Measurements from ENCODE around the gene CFDP1.
"Not testable (repeated sequence)": the region's sequence is repeated elsewhere in the genome, so short reads cannot be mapped to it uniquely, and the experiment has no call there.

CFDP1 gene

GRCh38 chr16:75293173-75293572 is 140.1 kb downstream of the CFDP1 start:
- DNase-seq (ENCODE audit: low read depth): no peak

- no peak for DNase-seq (ENCODE audit: low read depth)
These were observed 140.6 kb downstream of the CFDP1 start for GRCh38 chr16:75292691-75293090.

DNA sequence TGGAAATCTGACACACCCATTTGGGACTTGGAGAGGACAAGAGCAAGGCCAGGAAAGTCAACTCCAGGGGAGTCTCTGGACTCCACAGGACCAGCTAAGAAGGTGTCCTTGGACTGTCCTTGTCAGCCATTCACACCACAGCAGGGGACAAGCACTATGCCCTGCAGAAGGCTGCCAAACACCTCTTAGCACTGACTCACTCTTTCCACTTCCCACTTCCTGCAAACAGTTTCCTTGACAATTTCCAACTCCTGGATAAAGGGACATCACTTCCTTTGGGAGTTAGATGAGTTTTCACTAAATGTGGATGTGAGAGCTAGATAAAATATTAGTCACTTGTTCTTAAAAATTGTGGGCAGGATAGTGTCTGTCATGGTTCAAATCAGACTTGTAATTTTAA is 144.1 kb downstream of the CFDP1 start:
- DNase-seq (ENCODE audit: low read depth): no peak

GRCh38 chr16:75288596-75289120 is 144.6 kb downstream of the CFDP1 start:
- DNase-seq (ENCODE audit: low read depth): no peak

- no peak for DNase-seq (ENCODE audit: low read depth)
These were observed 145.1 kb downstream of the CFDP1 start for GRCh38 chr16:75288181-75288580.

GRCh38 chr16:75287708-75288107 is 145.6 kb downstream of the CFDP1 start:
- DNase-seq (ENCODE audit: low read depth): no peak

GRCh38 chr16:75286389-75286788 is 146.9 kb downstream of the CFDP1 start:
- no peak for DNase-seq (ENCODE audit: low read depth)

DNA sequence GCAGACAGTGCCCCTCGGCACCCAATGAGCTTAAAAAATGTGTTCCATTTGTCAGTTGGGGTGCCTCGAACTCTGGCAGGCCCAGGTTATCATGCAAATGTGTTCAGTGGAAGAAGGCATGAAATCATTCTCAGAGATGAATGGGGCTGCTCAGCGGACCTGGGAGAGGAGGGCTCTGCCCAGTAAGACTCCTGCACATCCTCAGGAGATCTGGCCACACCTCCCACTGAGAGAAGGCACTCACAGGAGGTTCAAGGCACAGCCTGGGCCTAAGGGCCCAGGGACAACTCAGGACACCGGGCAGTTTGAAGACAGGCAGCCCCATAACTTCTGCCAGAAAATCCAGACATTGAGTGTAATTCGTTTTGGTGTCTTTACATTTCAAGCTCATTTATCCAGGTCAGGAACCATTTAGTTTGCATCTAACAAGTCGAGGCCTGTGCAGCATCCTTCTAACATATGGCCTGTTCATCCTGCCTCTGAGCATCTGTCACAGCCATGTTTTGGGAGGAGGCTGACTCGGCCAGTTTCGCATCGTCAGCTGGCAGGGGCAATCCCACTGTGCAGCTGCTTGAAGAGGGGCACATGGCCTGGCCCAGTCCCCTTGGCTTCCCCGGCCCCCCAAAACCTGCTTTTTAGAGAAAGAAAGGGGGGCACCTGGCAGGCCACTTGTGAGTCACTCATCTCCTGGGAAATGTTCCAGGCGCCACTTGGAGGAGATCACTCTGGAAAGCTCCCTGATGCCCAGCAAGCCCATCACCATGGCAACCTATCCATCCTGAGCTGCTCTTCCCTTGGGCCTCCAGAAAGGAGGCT is 150.6 kb downstream of the CFDP1 start:
- DNase-seq (ENCODE audit: low read depth): no peak

DNA sequence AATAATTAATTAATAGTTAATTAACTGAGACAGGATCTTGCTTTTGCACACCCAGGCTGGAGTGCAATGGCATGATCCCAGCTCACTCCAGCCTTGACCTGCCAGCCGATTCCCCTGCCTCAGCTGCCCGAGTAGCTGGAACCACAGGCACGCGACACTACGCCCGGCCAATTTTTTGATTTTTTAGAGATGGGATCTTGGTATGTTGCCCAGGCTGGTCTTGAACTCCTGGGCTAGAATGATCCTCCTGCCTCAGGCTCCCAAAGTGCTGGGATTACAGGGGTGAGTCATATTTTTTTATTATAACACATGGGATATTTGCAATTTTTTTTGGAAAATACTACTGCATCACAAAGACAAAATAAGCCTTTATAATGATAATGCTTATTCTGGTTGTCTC is 151.5 kb downstream of the CFDP1 start:
- no peak for DNase-seq (ENCODE audit: low read depth)

DNA sequence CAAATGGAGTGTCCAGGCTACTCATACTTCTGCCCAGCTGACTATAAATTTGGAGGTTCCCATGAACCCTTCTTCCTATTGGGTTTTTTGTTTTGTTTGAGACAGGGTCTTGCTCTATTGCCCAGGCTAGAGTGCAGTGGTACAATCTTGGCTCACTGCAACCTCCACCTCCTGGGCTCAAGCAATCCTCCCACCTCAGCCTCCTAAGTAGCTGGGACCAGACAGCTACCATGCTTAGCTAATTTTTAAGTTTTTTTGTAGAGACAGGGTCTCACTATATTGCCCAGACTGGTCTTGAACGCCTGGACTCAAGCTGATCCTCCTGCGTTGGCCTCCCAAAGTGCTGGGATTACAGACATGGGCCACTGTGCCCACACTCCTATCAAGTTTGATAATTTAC is 152.3 kb downstream of the CFDP1 start:
- DNase-seq (ENCODE audit: low read depth): not testable (repeated sequence)

DNA sequence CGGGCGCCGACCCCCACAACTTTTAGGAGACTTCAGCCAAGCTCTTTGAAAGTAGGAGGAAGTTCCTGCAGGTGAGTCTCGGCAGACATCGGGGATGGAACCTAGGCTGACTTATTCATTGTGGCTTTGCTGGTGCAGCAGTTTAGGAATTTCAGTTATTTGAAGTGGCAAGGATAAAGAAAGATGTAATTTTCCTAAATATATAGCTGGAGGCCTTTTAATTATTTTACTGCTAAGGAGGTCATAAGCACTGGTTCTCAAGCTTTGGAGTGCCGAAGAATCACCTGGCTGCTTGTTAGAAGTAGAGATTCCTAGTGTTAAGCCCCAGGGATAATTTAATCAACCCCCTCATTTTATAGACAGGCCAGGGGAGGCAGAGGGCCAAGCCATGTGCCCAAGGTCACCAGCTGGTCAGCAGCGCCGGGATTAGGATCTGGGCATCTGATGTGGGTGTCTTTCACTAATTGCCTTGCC is 152.9 kb downstream of the CFDP1 start:
- DNase-seq (ENCODE audit: low read depth): no peak

DNA sequence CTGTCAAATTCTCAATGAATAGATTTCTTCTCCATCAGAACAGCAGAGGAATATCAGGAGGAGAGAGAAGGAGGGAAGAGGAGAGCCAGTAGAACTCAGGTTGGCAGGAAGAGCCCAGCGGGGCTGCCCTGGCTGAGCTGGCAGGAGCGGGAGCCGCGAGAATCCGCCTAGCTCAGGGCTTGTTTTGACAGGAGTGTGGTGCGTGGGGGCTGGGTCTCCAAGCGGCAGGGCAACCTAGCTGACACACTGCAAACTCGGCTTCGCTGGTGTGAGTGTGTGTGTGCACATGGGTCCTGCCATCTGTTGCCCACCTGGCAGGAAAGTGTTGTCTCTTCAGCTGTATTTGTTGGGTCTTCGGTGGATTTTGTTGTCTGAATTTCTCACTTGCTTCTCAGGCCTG is 154.0 kb downstream of the CFDP1 start:
- no peak for DNase-seq (ENCODE audit: low read depth)

DNA sequence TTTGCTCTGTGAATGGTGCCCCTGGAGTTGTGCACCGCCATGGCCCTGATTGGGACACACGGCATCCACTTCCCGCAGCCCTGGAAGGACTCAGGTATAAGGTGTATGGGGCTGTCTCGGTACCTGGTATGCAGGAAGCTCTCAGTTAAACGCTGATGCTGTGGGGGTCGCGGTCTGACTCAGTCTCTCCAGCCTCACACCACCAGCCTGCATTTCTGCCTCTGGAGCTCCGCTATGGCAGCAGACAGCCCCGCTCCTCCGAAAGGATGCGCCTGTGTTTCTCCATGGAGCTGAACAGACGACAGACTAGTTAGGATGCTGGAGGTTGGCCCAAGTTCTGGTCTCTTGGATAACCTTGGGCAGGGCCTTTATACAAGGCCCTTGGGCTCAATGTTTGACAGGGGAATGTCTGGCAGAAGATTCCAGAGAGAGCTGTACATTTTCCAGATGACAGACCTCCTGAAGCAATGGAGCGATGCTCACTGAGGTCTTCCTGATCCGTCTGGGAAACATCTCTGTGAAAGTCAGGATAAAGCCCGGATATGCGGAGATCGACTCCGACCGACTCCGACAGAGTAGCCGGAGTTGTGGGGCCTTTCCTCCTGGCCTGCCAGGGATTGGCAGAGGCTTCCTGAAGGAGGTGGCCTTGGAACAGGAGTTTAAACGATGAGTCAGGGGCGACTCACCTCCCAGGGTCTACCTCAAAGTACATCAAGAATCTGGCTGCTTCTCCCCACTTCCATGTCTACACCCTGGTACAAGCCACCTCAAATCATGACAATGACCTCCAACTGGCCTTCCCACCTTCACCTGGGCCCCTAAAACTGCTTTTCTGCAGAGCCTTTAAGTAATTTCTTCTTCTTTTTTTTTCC is 160.0 kb downstream of the CFDP1 start:
- DNase-seq (ENCODE audit: low read depth): no peak

DNA sequence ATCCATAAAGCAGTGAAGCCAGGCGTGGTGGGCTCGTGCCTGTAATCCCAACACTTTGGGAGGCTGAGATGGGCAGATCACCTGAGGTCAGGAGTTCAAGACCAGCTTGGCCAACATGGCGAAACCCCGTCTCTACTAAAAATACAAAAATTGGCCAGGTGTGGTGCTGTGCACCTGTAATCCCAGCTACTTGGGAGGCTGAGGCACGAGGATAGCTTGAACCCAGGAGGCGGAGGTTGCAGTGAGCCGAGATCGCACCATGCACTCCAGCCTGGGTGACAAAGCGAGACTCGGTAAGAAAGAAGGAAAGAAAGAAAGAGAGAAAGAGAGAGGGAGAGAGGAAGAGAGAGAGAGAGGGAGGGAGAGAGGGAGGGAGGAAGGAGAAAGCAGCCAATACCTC is 160.7 kb downstream of the CFDP1 start:
- DNase-seq (ENCODE audit: low read depth): not testable (repeated sequence)

DNA sequence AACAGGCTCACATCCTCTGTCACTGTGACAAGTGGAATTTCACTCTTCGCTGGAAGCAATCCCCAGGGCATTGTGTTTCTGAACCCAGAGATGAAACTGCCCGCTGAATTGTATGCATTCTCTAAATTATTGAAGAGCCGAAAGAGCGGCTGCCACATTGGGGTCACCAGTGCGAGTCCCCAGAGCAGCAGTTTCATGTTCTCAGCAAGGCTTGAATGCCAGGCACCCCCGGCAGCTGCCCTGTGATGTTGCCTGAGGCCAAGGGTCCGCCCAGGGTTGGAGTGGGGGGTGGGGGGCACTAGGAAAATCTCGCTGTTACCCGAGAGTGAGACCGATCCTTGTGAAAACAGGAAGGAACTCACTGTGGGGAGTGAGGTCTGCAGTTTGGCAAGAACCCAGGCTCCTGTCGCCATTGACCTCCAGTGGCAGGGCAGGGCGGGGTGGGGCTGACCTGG is 161.2 kb downstream of the CFDP1 start:
- no peak for DNase-seq (ENCODE audit: low read depth)

DNA sequence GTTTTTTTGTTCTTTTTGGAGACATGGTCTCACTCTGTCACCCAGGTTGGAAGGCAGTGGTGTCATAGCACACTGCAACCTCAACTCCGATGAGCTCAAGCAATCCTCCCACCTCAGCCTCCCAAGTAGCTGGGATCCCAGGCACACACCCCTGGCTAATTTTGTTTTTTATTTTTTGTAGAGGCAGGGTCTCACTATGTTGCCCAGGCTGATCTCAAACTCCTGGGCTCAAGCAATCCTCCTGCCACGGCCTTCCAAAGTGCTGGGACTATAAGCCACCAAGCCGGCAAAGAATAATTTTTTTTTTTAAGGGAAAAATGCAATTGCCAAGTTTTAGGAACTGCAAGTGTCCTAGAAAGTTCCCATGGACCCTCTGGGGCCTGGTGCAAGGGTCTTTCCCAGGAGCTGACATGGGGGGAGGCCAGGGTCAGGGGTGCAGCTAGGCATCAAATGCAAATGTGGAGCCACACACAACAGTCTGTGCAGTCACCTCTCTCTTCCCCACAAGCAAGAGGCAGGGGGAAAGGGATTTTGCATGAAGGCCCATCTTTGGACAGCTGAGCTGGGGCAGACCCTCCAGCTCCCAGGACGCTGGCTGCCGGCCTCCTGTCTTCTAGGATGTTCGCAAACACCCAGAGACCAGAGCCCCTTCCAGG is 161.7 kb downstream of the CFDP1 start:
- DNase-seq (ENCODE audit: low read depth): no peak

- not testable (repeated sequence) for DNase-seq (ENCODE audit: low read depth)
These were observed 163.9 kb downstream of the CFDP1 start for GRCh38 chr16:75269358-75269757.

- DNase-seq (ENCODE audit: low read depth): no peak
These were observed 165.6 kb downstream of the CFDP1 start for GRCh38 chr16:75267631-75268264.

GRCh38 chr16:75266738-75267630 is 166.3 kb downstream of the CFDP1 start:
- no peak for DNase-seq (ENCODE audit: low read depth)

DNA sequence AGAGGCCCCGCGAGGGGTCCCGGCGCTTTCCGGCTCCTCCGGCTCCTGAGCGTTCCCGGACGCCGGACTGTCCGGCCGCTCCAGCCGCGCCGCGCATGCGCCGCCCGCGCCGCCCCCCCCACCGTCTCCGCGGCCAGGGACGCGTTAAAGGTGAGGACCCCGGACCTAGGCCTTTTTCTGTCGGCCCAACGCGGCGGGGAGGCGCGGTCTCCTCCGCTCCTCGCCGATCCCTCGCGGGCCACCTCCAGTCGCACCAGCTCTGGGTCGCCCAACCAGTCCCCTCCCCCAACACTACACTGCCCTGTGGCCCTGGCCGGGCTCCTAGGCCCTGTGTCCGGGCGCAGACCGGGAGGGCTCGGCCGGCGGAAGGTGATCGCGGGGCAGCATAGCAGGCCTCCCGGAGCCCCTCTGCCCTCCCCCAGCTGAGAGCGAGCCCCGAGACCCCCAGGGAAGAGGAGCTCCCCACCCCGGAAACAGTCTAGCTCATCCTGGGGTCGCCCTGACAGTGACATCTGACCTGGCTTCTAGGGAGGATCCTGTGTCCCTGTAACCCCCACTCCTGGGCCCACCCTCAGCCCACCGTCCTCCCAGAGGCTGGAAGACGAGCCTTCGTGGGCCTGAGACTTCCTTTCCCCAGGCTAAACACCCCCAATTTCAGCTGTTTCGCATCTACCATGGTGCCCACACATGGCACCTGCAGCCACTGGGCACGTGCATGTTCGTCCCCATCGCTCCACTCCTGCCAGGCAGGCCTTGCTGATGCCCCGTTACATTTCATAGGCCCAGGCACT is 167.2 kb downstream of the CFDP1 start:
- no peak for DNase-seq (ENCODE audit: low read depth)
